ENCODE results near the gene SLF1.
A peak's percentile ranks its signal among the peaks of the same experiment; 100 is the strongest.
"Not testable (repeated sequence)": the region's sequence is repeated elsewhere in the genome, so short reads cannot be mapped to it uniquely, and the experiment has no call there.

Gene SLF1

GRCh38 chr5:94618493-94619328 lies at the start of gene SLF1, which contains the start of gene KIAA0825:
Gene SLF1, plus strand, starts transcription at chr5:94618669. Its CDS starts 10,142 bp downstream, at chr5:94628811.
Gene KIAA0825, minus strand, starts transcription at chr5:94618604. Its CDS starts 81,478 bp downstream, at chr5:94537126.
- DNase-seq (ENCODE audit: low spot score): peak; percentile 93

- DNase-seq (ENCODE audit: low spot score): no peak
Measured at GRCh38 chr5:94571415-94571814, 47.1 kb upstream of the SLF1 start.

GRCh38 chr5:94573349-94573748 lies 45.1 kb upstream of the SLF1 start:
- DNase-seq (ENCODE audit: low spot score): not testable (repeated sequence)

- DNase-seq (ENCODE audit: low spot score): no peak
Measured at GRCh38 chr5:94575196-94575595, 43.3 kb upstream of the SLF1 start.

- no peak for DNase-seq (ENCODE audit: low spot score)
Measured at GRCh38 chr5:94577466-94578245, 40.8 kb upstream of the SLF1 start.

- DNase-seq (ENCODE audit: low spot score): no peak
Measured at GRCh38 chr5:94595281-94595840, 23.1 kb upstream of the SLF1 start.

GRCh38 chr5:94613583-94613982 lies 4.9 kb upstream of the SLF1 start:
- DNase-seq (ENCODE audit: low spot score): peak; percentile 64

- DNase-seq (ENCODE audit: low spot score): no peak
Measured at GRCh38 chr5:94614156-94614805, 4.2 kb upstream of the SLF1 start.

- DNase-seq (ENCODE audit: low spot score): no peak
Measured at GRCh38 chr5:94615862-94616261, 2.6 kb upstream of the SLF1 start.

GRCh38 chr5:94618029-94618492 lies 408 bp upstream of the SLF1 start:
- peak; percentile 68 for DNase-seq (ENCODE audit: low spot score)

GRCh38 chr5:94620256-94620655 lies 1.8 kb downstream of the SLF1 start:
- no peak for DNase-seq (ENCODE audit: low spot score)

- DNase-seq (ENCODE audit: low spot score): peak; percentile 54
Measured at GRCh38 chr5:94621763-94622162, 3.3 kb downstream of the SLF1 start.

- no peak for DNase-seq (ENCODE audit: low spot score)
Measured at GRCh38 chr5:94623011-94623410, 4.5 kb downstream of the SLF1 start.

GRCh38 chr5:94623877-94624276 lies 5.4 kb downstream of the SLF1 start:
- no peak for DNase-seq (ENCODE audit: low spot score)

GRCh38 chr5:94627191-94627590 lies 8.7 kb downstream of the SLF1 start:
- DNase-seq (ENCODE audit: low spot score): no peak

- peak; percentile 64 for DNase-seq (ENCODE audit: low spot score)
Measured at GRCh38 chr5:94632024-94632423, 13.6 kb downstream of the SLF1 start.

- DNase-seq (ENCODE audit: low spot score): no peak
Measured at GRCh38 chr5:94640176-94640575, 21.7 kb downstream of the SLF1 start.

- no peak for DNase-seq (ENCODE audit: low spot score)
Measured at GRCh38 chr5:94645053-94645452, 26.6 kb downstream of the SLF1 start.

- DNase-seq (ENCODE audit: low spot score): no peak
Measured at GRCh38 chr5:94646758-94647157, 28.3 kb downstream of the SLF1 start.

- no peak for DNase-seq (ENCODE audit: low spot score)
Measured at GRCh38 chr5:94649874-94650273, 31.4 kb downstream of the SLF1 start.

GRCh38 chr5:94658272-94658671 lies 39.8 kb downstream of the SLF1 start:
- DNase-seq (ENCODE audit: low spot score): no peak

- DNase-seq (ENCODE audit: low spot score): no peak
Measured at GRCh38 chr5:94660506-94660905, 42.0 kb downstream of the SLF1 start.
